GM19193 (cell line): Measurements from ENCODE around the gene FKBP8.

Experiments used
- POLR2A ChIP-seq: IDR thresholded peaks from 4 replicates; pipeline ENCODE4 v1.6.1; 2011; ENCODE audit not compliant: insufficient read depth, insufficient read length; ENCODE audit errors: extremely low read depth

FKBP8 gene

DNA sequence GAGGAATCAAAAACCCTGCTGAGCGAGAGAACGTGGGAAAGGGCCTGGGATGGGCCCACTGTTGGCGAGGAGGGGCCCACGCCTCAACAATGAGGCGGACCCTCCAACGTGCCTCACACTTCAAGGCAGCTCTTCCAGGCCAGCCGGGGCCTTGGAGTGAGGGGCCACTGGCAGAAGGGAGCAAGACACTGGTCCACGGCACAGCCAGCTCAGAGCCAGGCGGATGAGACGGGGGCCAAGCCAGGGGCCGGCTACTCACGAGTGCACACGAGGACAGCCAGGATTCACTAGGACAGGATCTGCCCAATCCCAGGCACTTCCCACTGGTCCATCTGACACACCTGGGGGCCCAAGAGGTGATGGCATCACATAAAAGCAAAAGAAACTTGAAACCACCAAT lies 42.0 kb downstream of the FKBP8 start:
- TF ChIP-seq POLR2A = no peak

DNA sequence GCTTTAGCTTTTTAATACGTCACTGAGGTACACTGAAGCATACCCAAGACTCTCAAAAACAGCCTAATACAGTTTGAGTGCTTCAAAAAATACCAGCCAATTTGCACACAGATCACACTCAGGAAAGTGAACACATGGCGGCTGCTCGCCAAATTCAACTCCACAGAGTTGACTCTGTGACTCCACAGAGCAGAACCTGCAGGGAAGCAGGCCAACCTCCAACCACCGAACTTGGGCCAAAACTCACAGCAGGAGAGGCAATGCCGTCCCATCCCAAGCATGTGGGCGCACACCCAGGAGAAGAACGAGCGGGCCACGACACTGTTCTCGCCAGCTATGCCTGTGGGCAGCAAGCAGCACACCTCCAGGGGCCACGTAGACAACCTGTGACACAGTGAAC lies 42.6 kb downstream of the FKBP8 start:
- no peak for TF ChIP-seq POLR2A

DNA sequence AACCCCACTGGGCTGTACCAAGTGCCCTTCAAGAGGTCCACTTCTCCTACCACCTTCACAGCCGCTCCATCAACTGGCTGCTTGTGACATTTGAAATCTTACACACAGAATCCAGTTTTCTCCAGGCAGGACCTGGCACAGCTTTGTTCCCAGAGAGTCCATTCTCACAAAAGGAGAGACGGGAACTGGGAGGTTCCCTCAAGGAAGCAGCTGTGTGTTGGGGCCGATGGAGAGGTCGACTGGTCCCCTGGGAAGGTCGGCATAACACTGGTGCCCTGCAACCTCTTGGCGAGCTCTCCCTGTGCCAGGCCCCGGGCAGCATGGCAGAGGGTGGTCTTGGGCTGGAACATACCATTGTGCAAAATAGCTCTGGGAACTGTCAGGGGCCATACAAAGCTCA lies 43.0 kb downstream of the FKBP8 start:
- TF ChIP-seq POLR2A = no peak

DNA sequence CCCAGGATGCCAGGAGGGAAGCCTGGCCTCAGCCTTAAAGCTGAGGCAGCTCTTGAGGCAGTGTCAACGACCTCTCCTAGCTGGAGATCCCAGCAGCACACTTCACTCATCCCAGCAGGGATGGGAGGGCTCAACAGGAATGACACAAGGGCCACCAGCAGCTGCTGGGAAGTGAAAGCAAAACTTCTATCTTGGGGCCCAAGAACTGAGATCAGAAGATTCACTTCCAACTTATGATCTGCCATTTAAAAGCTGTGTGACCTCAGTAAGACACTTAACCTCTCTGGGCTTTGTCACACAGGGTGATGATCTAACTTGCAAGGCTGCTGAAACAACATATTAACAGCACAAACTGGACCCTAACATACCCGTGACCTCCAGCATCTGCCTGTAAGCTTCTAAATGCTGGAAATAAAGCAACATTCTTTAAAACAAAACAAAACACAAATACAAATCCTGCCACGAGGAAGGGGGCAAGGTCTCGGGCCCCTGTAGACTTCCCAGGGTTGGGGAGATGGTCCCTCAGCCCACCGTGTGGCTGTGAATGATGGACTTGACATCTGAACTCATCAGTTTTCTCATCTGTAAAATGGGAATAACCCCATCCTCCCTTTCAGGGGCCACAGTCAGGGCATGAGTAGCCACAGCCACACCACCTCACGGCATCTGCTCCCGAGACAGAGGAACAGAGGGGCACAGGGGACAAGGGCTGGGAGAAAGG lies 44.2 kb downstream of the FKBP8 start:
- no peak for TF ChIP-seq POLR2A

DNA sequence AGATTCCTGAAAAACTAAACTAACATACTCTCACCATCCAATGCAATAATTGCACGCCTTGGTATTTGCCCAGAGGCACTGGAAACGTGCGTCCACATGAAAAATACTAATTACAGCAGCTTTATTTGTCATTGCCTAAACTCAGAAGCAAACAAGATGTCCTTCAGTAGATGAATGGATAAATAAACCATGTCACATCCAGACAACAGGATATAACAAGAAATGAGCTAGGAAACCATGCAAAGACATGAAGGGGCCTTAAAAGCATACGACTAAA lies 46.5 kb downstream of the FKBP8 start:
- no peak for TF ChIP-seq POLR2A

DNA sequence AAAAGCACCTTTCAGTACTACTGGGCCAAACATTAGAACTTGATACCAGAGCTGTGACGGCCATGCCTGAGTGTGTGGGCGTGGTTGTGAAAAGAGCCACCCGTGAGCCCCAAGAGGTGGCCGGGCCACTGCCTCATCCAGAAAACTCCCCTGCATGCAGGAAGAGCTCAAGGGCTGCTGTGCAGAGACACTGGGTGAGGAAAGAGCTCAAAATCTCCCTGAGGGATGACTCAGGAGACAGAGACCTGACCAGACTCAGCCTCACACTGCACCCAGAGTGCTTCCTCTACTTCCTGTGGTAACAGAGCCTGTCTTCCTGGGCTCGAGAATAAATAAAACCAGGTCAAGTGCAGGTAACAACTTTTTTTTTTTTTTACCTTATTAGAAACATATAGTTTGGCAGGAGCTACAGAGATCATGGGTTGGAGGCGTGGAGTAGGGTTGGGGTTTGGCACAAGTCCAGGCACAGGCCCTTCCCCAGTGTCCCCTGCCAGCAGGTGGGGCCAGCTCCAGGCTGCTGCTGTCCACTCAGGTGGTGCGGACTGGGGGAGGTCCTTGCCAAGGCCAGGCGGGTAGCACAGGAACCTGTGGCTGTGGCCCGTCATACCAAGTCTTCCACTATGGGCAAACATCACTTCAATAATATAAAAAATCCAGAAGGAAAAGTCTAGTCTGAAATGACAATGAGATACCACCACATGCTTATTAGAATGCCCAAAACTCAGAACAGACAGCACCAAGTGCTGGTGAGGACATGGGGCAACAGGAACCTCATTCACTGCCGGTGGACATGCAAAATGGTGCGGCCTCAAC lies 47.0 kb downstream of the FKBP8 start:
- TF ChIP-seq POLR2A = no peak

DNA sequence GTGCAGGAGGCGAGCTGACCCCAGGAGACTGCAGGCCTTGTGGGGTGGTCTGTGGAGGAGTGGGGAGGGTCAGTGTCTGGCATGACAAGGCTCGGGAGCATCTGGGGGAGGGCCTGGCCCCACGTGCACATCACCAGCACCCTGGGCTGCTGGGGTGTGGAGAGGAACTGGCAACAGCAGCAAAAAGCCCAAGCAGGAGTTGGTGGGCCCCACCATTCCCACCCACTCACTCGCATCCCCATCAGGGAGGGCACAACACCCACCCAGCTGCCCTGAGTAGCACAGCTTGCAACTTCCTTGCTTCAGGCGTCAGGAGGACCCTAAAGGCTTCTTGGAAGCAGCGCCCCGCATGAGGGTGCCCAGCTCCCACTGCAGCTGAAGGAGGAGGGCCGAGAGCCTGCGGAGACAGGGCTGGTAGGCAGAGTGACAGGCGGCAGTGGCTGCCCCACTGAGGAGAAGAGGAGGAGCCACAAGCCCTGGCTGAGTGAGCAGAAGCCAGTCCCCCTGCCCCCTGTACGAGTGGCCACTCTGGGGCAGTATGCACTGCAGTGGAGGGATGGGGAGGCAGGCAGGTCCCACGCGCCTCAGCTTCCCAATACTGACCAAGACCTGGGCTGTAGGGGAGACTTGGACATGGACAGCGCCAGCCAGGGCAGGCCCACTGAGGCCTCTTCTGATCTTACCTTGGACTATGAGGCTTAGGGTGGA lies 48.0 kb downstream of the FKBP8 start:
- no peak for TF ChIP-seq POLR2A

DNA sequence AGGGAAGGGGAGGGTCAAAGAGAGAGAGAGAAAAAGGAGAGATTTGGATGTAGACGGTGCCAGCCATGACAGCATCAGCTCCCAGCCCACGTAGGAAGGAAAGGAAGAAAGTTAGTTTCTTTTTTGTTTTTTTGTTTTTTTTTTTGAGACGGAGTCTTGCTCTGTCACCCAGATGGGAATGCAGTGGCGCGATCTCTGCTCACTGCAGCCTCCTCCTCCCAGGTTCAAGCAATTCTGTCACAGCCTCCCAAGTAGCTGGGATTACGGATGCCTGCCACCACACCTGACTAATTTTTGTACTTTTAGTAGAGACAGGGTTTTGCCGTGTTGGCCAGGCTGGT lies 49.1 kb downstream of the FKBP8 start:
- TF ChIP-seq POLR2A = no peak

DNA sequence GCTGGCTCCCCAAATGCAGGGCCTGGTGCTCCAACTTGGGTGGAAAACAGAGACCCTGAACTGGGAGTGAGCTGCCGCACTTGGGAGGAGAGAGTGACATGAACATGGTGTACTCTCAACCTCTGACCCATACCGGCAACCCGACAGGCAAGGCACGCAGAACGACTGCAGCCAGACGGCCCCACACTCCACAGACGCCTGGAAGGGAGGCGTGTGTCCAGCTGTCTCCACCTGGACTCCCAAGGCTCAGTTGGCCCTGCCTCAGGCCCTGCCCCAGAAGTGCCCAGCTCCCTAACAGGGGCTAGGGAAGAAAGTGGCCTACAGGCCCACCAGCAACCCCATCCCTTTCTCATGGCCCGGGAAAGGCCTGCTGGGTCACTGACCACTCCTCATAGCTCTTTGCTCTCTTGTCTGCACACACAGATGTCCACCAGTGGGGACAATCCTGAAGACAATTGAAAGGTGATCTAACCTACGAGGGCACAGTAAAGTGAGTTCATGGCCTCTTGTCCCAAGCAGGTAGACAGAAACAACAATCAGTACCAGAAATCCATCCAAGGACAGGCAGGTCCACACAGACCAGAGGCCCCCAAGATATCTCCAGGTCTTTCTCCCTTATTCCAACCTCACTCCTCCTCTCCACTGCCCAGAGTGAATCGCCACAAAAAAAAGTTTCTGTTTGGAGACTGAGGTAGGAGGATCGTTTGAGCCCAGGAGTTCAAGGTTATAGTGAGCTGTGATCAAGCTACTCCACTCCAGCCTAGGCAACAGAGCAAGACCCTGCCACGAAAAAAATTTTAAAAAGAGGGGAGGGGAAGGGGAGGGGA lies 49.7 kb downstream of the FKBP8 start:
- no peak for TF ChIP-seq POLR2A

DNA sequence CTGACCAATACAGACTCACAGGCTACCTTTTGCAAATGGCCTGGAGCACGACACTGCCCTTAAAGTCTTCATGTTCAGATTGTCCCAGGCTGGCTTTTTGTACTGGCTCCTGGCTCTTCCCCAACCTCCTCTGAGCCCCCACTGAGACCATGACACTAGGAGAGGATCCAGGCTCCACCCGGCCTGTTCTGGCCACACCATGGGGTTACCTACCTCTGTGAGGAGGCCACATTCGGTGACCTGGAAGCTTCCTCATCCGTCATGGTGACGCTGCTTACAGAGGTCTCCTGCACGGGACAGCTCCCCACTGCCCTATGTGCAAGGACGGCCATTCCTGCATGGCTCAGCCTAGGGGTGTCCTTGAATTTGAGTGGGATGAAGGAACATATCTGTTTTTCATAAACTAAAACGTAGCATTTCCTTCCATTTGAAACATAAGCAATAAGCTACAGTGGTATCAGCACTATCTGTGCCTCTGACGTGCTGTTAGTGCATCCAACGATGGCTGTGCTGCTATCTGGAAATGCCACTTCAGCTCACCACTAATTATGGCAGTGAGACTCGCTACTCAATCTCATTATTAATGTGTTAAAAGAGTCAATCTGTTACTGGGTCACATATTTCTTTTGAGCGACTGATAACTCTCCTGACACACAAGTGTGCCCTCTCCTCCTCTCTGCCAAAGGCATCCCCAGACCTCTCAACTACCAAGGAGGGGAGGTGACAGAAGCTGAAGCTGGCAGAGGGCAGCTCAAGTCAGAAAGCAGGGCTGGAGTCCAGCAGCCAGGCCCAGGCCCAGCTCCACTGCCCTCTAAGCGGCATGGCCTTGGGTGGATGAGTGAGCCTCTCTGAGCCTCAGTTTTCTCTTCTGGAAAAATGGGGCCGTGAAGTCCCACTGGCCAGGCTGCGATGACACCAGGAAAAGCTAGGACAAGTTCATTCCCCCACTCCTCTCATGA lies 51.1 kb downstream of the FKBP8 start:
- TF ChIP-seq POLR2A = no peak

DNA sequence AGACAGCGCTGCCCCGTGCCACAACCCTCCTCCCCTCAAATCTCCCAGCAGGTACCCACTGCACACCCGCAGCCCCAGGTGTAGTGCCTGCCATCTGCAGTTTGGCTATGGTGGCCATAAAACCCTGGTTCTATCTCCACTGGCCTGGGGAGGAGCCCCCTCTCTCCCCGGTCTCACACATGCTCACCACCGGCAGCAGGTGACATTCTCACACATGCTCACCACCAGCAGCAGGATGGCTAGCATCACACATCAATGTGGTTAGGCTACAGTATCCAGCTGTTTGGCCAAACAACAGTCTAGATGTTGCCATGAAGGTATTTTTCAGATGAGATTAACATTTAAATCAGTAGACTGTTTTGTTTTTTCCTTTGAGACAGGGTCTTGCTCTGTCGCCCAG lies 52.6 kb downstream of the FKBP8 start:
- no peak for TF ChIP-seq POLR2A

DNA sequence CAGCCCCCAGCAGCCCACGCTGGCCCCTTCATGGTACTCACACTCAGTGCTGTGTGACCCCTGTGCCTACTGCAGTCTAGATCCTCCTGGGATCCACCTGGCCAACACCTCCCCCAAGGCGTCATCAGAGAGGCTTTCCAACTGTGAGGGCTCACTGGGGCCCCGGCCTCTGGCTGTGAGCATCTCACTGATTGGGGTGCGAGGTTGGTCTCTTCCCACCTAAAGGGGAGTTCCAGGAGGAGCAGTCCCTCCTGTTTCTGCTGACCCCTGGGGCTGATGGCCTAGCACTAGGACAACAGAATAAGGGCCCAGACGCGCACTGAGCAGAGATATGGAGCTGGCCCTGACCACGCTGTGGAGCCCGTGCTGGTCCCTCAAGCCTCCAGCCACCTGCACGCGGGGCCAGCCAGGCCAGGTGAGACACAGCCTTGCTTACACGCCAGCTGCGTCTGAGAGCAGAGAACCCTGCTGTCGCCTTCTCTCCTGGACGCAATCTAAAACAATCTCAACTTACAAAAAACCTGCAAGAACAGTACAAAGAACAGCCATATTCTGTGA lies 53.7 kb downstream of the FKBP8 start:
- no peak for TF ChIP-seq POLR2A

DNA sequence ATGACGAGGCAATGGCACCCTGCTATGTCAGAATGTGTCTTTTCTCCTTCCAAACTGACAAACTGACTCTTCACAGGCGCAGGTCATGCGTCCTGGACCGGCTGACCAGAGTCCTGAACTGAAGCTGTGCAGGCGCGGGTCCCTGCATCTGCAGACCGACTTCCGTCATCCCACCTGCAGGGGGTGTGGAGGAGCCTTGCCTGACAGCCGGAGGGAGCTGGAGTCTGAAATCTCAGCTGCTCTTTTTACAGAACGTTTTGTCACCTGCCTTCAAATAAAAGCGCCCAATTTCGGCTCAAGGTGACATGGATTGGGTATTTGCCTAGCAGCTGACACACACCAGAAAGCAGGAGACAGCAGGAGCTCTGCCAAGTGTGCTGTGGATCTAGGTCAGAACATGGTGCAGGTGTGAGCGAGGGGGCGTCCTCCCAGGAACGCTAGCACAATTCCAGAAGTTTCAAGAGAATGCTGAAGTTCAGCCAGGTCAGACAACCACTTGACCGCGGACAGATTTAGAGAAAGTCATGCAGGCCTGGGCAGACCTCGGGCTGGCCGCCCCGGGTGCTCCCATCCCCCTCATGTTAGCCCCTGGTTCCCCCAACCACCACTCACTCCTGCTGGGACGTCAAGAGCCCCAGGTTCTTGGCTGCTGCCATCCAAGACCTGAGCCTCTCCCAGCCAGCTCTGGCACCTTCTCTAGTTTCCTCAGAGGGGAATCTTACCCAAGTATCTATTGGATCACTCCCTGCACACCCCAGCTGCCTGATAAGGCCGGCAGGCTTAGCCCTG lies 54.3 kb downstream of the FKBP8 start:
- no peak for TF ChIP-seq POLR2A
